ENCODE results near the gene SLC29A3. TPM values are rescaled to one million over a fixed set of nuclear protein-coding genes. Genes with fewer than 3 reads are reported as not detected.

The SLC29A3 gene
- total and polyA plus RNA-seq, 2 donors (not counting 1 experiment from before 2014, with no cell fraction given) = 0.90 to 2.3 TPM

- Histone ChIP-seq H4K20me1 (ENCODE audit: control insufficient read depth, extremely low read depth, insufficient read depth, low read length) (no peaks in the 10 kb centered on the region), H3K4me3 (replicated peaks in 1 of 4; ENCODE audit: control extremely low read depth in 1 of 4, insufficient read depth in 1 of 4, low read depth in 3 of 4, low read length in 4 of 4) (no peak overlapping the region), H2AFZ (ENCODE audit: low read length) (no peak overlapping the region), H3K27me3 (ENCODE audit: control insufficient read depth, insufficient read depth, low read length) (no peaks in the 10 kb centered on the region), H3K4me1 (ENCODE audit: control insufficient read depth, extremely low read depth, insufficient read depth, low read length) (no peaks in the 10 kb centered on the region), H3K4me2 (ENCODE audit: extremely low read depth, insufficient read depth, low read length) (no peak overlapping the region), H3K79me2 (ENCODE audit: control insufficient read depth, insufficient read depth, low read length) (no peaks in the 10 kb centered on the region), H3K36me3 (ENCODE audit: control insufficient read depth, insufficient read depth, low read length) (no peaks in the 10 kb centered on the region), H3K27ac (ENCODE audit: insufficient read depth, low read length) (no peak overlapping the region), H3K9ac (ENCODE audit: insufficient read depth, low read length) (no peak overlapping the region), H3K9me3 (ENCODE audit: control insufficient read depth, insufficient read depth, low read depth, low read length) (no peaks in the 10 kb centered on the region)
- no peak for DNase-seq (ENCODE audit: low read depth in 2 of 2)
- TF ChIP-seq CTCF (conservative IDR thresholded peaks at IDR 0.05 in 1 of 2, IDR thresholded peaks at IDR 0.05 in 1 of 2; ENCODE audit: low read depth in 1 of 2, low read length in 2 of 2) (no peak), EZH2 (IDR thresholded peaks at IDR 0.05; ENCODE audit: low read length, missing control alignments) (no peak)
Observed at GRCh38 chr10:71294091-71294561, 24.9 kb upstream of the SLC29A3 start.

GRCh38 chr10:71294856-71295255 is 24.2 kb upstream of the SLC29A3 start:
- Histone ChIP-seq H3K4me2 (ENCODE audit: extremely low read depth, insufficient read depth, low read length) (no peak overlapping the region), H3K9me3 (ENCODE audit: control insufficient read depth, insufficient read depth, low read depth, low read length) (no peaks in the 10 kb centered on the region), H3K27me3 (ENCODE audit: control insufficient read depth, insufficient read depth, low read length) (no peaks in the 10 kb centered on the region), H3K9ac (ENCODE audit: insufficient read depth, low read length) (no peak overlapping the region), H4K20me1 (ENCODE audit: control insufficient read depth, extremely low read depth, insufficient read depth, low read length) (no peaks in the 10 kb centered on the region), H3K79me2 (ENCODE audit: control insufficient read depth, insufficient read depth, low read length) (no peaks in the 10 kb centered on the region), H3K27ac (ENCODE audit: insufficient read depth, low read length) (no peak overlapping the region), H3K4me1 (ENCODE audit: control insufficient read depth, extremely low read depth, insufficient read depth, low read length) (no peaks in the 10 kb centered on the region), H3K4me3 (replicated peaks in 1 of 4; ENCODE audit: control extremely low read depth in 1 of 4, insufficient read depth in 1 of 4, low read depth in 3 of 4, low read length in 4 of 4) (no peak overlapping the region), H3K36me3 (ENCODE audit: control insufficient read depth, insufficient read depth, low read length) (no peaks in the 10 kb centered on the region), H2AFZ (ENCODE audit: low read length) (no peak overlapping the region)
- DNase-seq (ENCODE audit: low read depth in 2 of 2) = no peak
- TF ChIP-seq EZH2 (IDR thresholded peaks at IDR 0.05; ENCODE audit: low read length, missing control alignments) = no peak
- no peak for TF ChIP-seq CTCF (conservative IDR thresholded peaks at IDR 0.05 in 1 of 2, IDR thresholded peaks at IDR 0.05 in 1 of 2; ENCODE audit: low read depth in 1 of 2, low read length in 2 of 2)

- Histone ChIP-seq H4K20me1 (ENCODE audit: control insufficient read depth, extremely low read depth, insufficient read depth, low read length) (no peaks in the 10 kb centered on the region), H3K4me3 (replicated peaks in 1 of 4; ENCODE audit: control extremely low read depth in 1 of 4, insufficient read depth in 1 of 4, low read depth in 3 of 4, low read length in 4 of 4) (no peak overlapping the region), H3K27ac (ENCODE audit: insufficient read depth, low read length) (no peak overlapping the region)
Observed at GRCh38 chr10:71295641-71296040, 23.4 kb upstream of the SLC29A3 start.

More at GRCh38 chr10:71295641-71296040, 23.4 kb upstream of the SLC29A3 start:
- TF ChIP-seq CTCF (conservative IDR thresholded peaks at IDR 0.05 in 1 of 2, IDR thresholded peaks at IDR 0.05 in 1 of 2; ENCODE audit: low read depth in 1 of 2, low read length in 2 of 2) = no peak
- no peak for TF ChIP-seq EZH2 (IDR thresholded peaks at IDR 0.05; ENCODE audit: low read length, missing control alignments)
- Histone ChIP-seq H3K9ac (ENCODE audit: insufficient read depth, low read length) (no peak overlapping the region), H3K27me3 (ENCODE audit: control insufficient read depth, insufficient read depth, low read length) (no peaks in the 10 kb centered on the region), H3K36me3 (ENCODE audit: control insufficient read depth, insufficient read depth, low read length) (no peaks in the 10 kb centered on the region), H3K9me3 (ENCODE audit: control insufficient read depth, insufficient read depth, low read depth, low read length) (no peaks in the 10 kb centered on the region), H3K79me2 (ENCODE audit: control insufficient read depth, insufficient read depth, low read length) (no peaks in the 10 kb centered on the region), H3K4me2 (ENCODE audit: extremely low read depth, insufficient read depth, low read length) (no peak overlapping the region), H2AFZ (ENCODE audit: low read length) (no peak overlapping the region), H3K4me1 (ENCODE audit: control insufficient read depth, extremely low read depth, insufficient read depth, low read length) (no peaks in the 10 kb centered on the region)
- no peak for DNase-seq (ENCODE audit: low read depth in 2 of 2)
